ENCODE measurements around the gene BTBD16. TPM values are rescaled to one million over a fixed set of nuclear protein-coding genes. Genes with fewer than 3 reads are reported as not detected.

Gene BTBD16
- total RNA-seq, 2 donors from 2014 or later: not detected

DNA sequence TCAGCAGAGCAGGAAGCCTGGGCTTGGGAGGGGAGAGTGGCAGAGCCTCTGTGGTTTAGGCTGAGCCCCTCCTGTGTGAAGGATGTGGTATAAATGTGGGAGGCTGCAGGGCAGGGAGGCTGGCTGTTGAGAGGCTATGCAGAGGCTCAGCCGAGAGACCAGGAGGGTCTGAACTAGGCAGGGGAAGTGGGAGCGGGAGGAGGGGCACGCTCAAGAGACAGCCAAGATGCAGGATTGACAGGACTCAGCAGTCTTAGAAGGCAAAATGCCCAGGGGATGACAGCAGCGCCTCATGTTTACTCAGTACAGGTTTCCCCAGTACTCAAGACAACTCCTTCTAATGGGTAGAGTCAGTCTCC, 24.3 kb downstream of the BTBD16 start:
- peaks cover 7% of the 10 kb centered on the region for H3K4me1 Mint-ChIP-seq (ENCODE audit: low read depth)

DNA sequence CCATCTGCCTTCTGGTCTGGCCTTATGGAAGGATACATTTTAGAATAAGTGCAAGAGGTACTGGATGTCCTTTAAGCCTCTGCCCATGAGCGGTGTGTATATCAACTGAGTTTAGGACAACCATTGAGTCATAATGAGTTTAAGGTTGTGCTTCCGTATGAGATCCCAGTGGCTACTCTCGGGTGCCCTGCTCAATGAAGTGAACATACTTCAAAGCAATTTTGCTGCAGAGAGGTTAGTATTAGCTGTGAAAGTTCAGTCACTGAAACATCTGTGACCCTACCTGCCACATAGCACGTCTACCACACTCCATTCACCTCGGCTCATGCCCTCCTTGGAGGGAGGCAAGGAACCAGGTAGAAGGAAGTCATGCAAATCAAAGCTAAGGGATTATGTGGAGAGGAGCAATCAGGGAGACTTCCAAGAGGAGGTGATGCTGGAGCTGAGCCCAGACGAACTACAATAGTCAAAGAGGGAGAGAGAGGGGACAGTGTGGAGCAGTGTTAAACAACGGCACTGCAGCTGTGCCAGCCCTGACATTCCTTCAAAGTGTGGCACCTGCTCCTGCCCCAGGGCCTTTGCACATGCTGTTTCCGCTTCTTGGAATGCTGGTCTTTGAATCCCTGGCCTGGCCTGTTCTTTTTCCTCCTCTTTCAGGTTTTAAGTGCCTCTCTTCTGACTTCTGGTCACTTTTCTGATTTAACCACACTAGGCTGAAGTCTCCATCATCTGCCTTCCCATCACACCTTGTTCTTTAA, 25.4 kb downstream of the BTBD16 start:
- no peaks in the 10 kb centered on the region for H3K27me3 Mint-ChIP-seq (ENCODE audit: low read depth)
- H3K36me3 Mint-ChIP-seq (ENCODE audit: insufficient read depth in 2 of 2): no peaks in the 10 kb centered on the region
- H3K9me3 Mint-ChIP-seq: no peaks in the 10 kb centered on the region
- ATAC-seq (replicated peaks in 1 of 2): no peak
- H3K4me1 Mint-ChIP-seq (ENCODE audit: low read depth): peaks cover 7% of the 10 kb centered on the region
- DNase-seq: no peak
- H3K27ac Mint-ChIP-seq: no peak overlapping the region
- no peak overlapping the region for H3K4me3 Mint-ChIP-seq

More for the DNA sequence above, 24.3 kb downstream of the BTBD16 start:
- no peak overlapping the region for H3K27ac Mint-ChIP-seq
- H3K36me3 Mint-ChIP-seq (ENCODE audit: insufficient read depth in 2 of 2): no peaks in the 10 kb centered on the region
- ATAC-seq (replicated peaks in 1 of 2): no peak
- DNase-seq: no peak
- H3K9me3 Mint-ChIP-seq: no peaks in the 10 kb centered on the region
- no peaks in the 10 kb centered on the region for H3K27me3 Mint-ChIP-seq (ENCODE audit: low read depth)
- H3K4me3 Mint-ChIP-seq: no peak overlapping the region

- Mint-ChIP-seq H3K36me3 (ENCODE audit: insufficient read depth in 2 of 2) (no peaks in the 10 kb centered on the region), H3K27me3 (ENCODE audit: low read depth) (no peaks in the 10 kb centered on the region), H3K4me3 (no peak overlapping the region), H3K4me1 (ENCODE audit: low read depth) (peaks cover 7% of the 10 kb centered on the region), H3K9me3 (no peaks in the 10 kb centered on the region), H3K27ac (no peak overlapping the region)
- no peak for DNase-seq
- no peak for ATAC-seq (replicated peaks in 1 of 2)
Measured at GRCh38 chr10:122297583-122297982, 26.5 kb downstream of the BTBD16 start.

GRCh38 chr10:122298206-122298597, 27.1 kb downstream of the BTBD16 start:
- ATAC-seq (replicated peaks in 1 of 2) (no peak), DNase-seq (no peak)
- no peaks in the 10 kb centered on the region for H3K36me3 Mint-ChIP-seq (ENCODE audit: insufficient read depth in 2 of 2)
- no peaks in the 10 kb centered on the region for H3K9me3 Mint-ChIP-seq
- peaks cover 3% of the 10 kb centered on the region for H3K4me1 Mint-ChIP-seq (ENCODE audit: low read depth)
- H3K4me3 Mint-ChIP-seq: no peak overlapping the region
- peaks cover 2% of the 10 kb centered on the region for H3K27me3 Mint-ChIP-seq (ENCODE audit: low read depth)
- H3K27ac Mint-ChIP-seq: no peak overlapping the region

DNA sequence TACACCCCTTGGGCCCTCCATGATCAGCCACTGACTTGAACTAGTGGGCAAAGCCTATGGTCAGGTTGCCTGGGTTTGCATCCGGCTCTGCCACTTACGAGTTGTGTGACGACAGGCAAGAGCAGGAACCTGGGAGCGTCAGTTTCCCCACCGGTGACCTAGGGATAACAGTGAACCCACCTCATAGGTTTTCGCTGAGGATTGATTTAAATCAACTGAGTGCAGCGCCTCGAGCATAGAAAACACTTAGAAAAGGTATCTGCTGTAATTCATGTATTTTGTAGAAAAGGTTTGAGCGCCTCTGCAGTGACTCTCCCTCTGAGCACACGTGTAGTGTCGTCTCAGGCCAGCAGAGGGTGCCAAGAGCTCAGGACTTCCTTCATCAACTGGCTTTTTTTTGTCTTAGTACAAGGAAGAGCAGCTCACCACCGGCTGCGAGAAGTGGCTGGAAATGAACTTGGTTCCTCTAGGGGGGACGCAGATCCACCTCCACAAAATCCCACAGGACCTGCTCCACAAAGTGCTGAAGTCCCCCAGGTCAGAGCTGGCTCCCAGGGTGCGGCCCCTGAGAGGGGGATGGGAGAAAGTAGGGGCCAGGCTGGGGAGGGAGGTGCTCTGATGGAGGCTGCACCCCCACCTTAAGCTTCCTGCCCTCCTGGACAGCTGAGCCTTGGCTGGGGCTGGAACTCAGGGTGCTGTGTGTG, 27.7 kb downstream of the BTBD16 start:
- H3K36me3 Mint-ChIP-seq (ENCODE audit: insufficient read depth in 2 of 2): no peaks in the 10 kb centered on the region
- DNase-seq (peak; percentile 60 to 64), ATAC-seq (replicated peaks in 1 of 2) (peak; percentile 76 to 89)
- no peaks in the 10 kb centered on the region for H3K4me1 Mint-ChIP-seq (ENCODE audit: low read depth)
- no peak overlapping the region for H3K27ac Mint-ChIP-seq
- H3K4me3 Mint-ChIP-seq: peak overlapping the region; percentile 59 to 63
- H3K9me3 Mint-ChIP-seq: no peaks in the 10 kb centered on the region
- H3K27me3 Mint-ChIP-seq (ENCODE audit: low read depth): peaks cover 7% of the 10 kb centered on the region

DNA sequence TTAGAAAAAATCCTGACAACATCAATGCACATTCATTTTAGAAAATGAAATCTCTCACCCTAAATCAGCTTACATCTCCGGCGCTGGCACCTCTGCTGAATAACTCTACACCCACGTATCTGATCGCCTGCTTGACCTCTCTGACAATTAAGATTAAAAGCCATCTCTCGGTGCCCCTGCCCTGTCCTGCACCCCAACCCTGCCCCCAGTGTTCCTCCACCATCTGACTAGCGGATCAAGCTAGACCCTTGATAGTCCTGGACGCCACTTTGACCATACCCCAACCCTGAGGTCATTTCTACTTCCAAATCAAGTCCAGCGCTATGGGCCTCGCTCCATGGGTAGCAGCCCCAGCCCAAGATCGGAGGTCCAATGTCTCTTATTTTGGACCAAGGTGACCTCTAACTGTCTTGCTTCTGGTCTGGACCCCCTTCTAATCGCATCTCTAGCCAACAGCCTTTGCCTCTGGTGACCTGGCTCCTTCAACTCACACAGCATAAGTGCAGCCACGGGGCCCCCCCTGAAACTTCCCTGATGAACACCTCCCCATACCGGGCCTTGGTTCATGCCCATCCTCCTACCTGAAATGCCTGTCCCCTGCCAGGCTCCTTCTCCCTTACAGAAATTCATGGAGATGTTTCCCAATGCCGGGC, 28.5 kb downstream of the BTBD16 start:
- Mint-ChIP-seq H3K4me1 (ENCODE audit: low read depth) (no peaks in the 10 kb centered on the region), H3K9me3 (no peaks in the 10 kb centered on the region), H3K4me3 (no peak overlapping the region), H3K36me3 (ENCODE audit: insufficient read depth in 2 of 2) (no peaks in the 10 kb centered on the region), H3K27ac (no peak overlapping the region), H3K27me3 (ENCODE audit: low read depth) (peaks cover 7% of the 10 kb centered on the region)
- DNase-seq: no peak
- no peak for ATAC-seq (replicated peaks in 1 of 2)

DNA sequence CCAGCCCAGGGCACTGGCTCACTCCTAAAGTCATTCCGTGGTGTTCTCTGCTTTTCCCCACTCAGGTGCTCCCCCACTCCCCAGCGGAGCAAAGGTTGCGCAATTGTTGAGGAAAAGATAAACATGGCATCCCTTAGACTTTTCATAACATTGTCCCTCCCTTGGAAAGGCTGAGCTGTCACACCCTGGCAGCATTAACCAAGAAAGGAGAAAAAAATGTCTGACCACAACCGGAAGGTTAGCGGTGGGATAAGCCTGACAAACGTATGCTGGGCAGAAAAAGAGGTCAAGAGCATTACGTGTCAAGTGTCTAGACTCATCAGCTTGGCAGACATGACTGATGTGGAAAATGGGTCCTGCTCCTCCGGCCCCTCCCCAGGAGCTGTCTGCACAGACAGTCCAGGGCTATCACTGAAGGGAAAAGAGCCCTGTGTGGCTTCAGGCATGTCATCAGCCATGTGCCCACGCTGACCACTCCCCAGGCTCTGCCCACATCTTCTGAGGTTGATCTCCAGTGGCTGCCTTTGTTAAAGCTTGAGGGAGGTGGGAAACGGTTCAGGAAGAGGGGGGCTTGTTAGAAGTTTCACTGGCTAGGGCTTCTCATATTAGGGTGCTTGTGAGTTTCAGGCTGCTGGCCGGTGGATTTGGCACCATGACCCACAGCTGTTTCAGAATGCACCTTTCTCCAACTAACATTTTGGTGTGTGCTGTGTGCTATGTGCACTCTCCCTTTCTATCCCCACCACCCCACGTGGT, 30.1 kb downstream of the BTBD16 start:
- Mint-ChIP-seq H3K4me1 (ENCODE audit: low read depth) (no peaks in the 10 kb centered on the region), H3K27ac (no peak overlapping the region), H3K4me3 (no peak overlapping the region), H3K9me3 (peaks cover 4 to 7% of the 10 kb centered on the region in 2 donors), H3K36me3 (ENCODE audit: insufficient read depth in 2 of 2) (no peaks in the 10 kb centered on the region), H3K27me3 (ENCODE audit: low read depth) (peaks cover 7% of the 10 kb centered on the region)
- DNase-seq (peak in 1 of 2 donors; percentile 12), ATAC-seq (replicated peaks in 1 of 2) (peak; percentile 26 to 64)

- Mint-ChIP-seq H3K9me3 (peaks cover 4 to 7% of the 10 kb centered on the region in 2 donors), H3K36me3 (ENCODE audit: insufficient read depth in 2 of 2) (no peaks in the 10 kb centered on the region), H3K27me3 (ENCODE audit: low read depth) (peaks cover 7% of the 10 kb centered on the region), H3K27ac (no peak overlapping the region), H3K4me3 (no peak overlapping the region), H3K4me1 (ENCODE audit: low read depth) (no peaks in the 10 kb centered on the region)
- ATAC-seq (replicated peaks in 1 of 2) (no peak), DNase-seq (no peak)
Measured at GRCh38 chr10:122301811-122302115, 30.7 kb downstream of the BTBD16 start.

- Mint-ChIP-seq H3K4me1 (ENCODE audit: low read depth) (no peaks in the 10 kb centered on the region), H3K27me3 (ENCODE audit: low read depth) (peaks cover 7% of the 10 kb centered on the region), H3K9me3 (peaks cover 4 to 7% of the 10 kb centered on the region in 2 donors), H3K36me3 (ENCODE audit: insufficient read depth in 2 of 2) (no peaks in the 10 kb centered on the region), H3K27ac (no peak overlapping the region), H3K4me3 (no peak overlapping the region)
- DNase-seq: no peak
- no peak for ATAC-seq (replicated peaks in 1 of 2)
Measured at GRCh38 chr10:122302315-122302714, 31.2 kb downstream of the BTBD16 start.

- no peak overlapping the region for H3K4me3 Mint-ChIP-seq
- DNase-seq: no peak
- H3K36me3 Mint-ChIP-seq (ENCODE audit: insufficient read depth in 2 of 2): no peaks in the 10 kb centered on the region
- H3K27me3 Mint-ChIP-seq (ENCODE audit: low read depth): peaks cover 7% of the 10 kb centered on the region
- H3K4me1 Mint-ChIP-seq (ENCODE audit: low read depth): no peaks in the 10 kb centered on the region
- peaks cover 4 to 7% of the 10 kb centered on the region in 2 donors for H3K9me3 Mint-ChIP-seq
- no peak overlapping the region for H3K27ac Mint-ChIP-seq
- ATAC-seq (replicated peaks in 1 of 2): no peak
Measured at GRCh38 chr10:122303271-122304053, 32.4 kb downstream of the BTBD16 start.

GRCh38 chr10:122304054-122304579, 33.0 kb downstream of the BTBD16 start:
- DNase-seq (no peak), ATAC-seq (replicated peaks in 1 of 2) (no peak)

DNA sequence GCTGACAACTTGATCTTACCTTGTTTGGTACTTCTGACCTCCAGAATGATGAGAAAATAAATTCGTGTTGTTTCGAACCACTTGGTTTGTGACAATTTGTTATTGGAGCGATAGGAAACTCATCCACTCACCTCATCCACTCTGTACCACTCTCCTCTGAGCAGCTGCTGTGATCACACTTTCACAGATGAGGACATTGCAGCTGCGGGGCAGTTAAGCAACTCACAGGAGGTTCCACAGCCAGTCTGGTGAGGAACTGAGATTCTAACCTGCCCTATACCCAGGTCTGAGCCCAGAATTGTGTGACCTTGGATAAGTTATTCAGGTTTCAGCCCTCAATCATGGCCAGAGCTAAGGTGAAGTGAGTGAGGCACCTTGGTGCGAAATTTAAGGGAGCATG, 35.2 kb downstream of the BTBD16 start:
- Mint-ChIP-seq H3K9me3 (peaks cover 4 to 7% of the 10 kb centered on the region in 2 donors), H3K27me3 (ENCODE audit: low read depth) (peaks cover 20% of the 10 kb centered on the region), H3K36me3 (ENCODE audit: insufficient read depth in 2 of 2) (no peaks in the 10 kb centered on the region), H3K27ac (no peak overlapping the region), H3K4me1 (ENCODE audit: low read depth) (no peaks in the 10 kb centered on the region), H3K4me3 (no peak overlapping the region)
- ATAC-seq (replicated peaks in 1 of 2) (no peak), DNase-seq (no peak)

More at GRCh38 chr10:122304054-122304579, 33.0 kb downstream of the BTBD16 start:
- Mint-ChIP-seq H3K36me3 (ENCODE audit: insufficient read depth in 2 of 2) (no peaks in the 10 kb centered on the region), H3K4me3 (no peak overlapping the region), H3K9me3 (peaks cover 4 to 7% of the 10 kb centered on the region in 2 donors), H3K4me1 (ENCODE audit: low read depth) (no peaks in the 10 kb centered on the region), H3K27me3 (ENCODE audit: low read depth) (peaks cover 7% of the 10 kb centered on the region), H3K27ac (no peak overlapping the region)
